Activated gamma-delta T cell treated with anti-CD3 and anti-CD28 coated beads, Interleukin-2, amount 50 U/mL, for 16 hours (primary cell): ENCODE measurements around the gene MMUT.
"Not testable (repeated sequence)": the region's sequence is repeated elsewhere in the genome, so short reads cannot be mapped to it uniquely, and the experiment has no call there.

Experiments
- DNase-seq: peaks from one replicate; pipeline ENCODE4 v3.0.0-alpha.2; 2020; ENCODE audit warnings: low read depth

MMUT gene

DNA sequence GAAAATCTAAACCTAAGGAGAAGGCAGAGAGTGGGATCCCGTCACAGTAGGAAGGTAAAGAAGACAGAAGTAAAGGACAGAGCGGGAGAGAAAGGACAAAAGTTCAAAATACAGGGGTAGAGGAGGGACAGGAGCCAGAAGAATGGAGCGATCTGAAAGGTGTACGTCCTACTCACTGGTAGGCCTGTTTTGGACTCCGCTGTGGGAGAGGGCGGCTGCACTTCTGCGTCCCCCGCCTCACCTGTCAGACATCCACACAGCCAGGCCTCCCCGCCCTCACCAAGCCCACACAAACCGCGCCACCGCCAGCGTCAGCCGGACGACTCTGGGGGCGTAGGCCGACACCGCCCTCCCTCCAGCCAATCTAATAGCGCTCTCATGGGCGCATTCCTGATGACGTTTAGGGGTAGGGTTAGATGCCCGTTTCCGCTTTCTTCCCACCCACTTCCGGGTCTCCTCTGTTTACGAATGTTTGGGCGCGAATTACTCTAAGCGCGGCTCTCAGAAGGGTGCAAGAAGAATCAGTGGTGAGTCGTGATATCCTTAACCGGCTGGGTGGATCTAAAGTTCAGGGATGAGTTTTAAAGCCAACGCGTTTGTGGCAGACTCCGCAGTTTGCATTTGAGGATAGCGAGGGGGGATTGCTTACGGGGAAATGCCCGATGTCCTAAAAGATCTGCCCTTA lies at the start of gene MMUT, which contains the start of gene CENPQ:
Gene MMUT, minus strand, starts transcription at position 327 of the 685 bp plus-strand sequence. CDS start 3,787 bp downstream, outside the sequence.
Gene CENPQ, plus strand, starts transcription at position 444 of the 685 bp plus-strand sequence. CDS start 6,807 bp downstream, outside the sequence.
- DNase-seq = peak; percentile 81

DNA sequence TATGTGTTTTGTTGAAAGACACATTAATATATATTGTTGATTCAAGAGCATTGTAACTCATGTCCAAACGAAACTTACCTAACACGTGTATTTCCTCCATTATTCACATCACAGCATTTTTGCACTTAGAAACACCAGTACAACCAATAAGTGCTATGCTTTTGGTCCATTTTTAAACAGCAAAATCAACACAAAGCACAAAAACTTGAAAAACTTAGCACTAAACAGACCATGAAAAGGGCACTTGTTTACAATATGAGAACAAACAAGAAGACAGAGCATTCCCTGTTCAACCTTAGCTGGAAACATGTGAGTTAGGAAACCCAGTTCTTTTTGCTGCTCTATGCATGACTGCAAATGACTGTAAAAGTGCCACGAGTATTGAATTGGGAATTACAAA lies 46.3 kb upstream of the MMUT start:
- no peak for DNase-seq

DNA sequence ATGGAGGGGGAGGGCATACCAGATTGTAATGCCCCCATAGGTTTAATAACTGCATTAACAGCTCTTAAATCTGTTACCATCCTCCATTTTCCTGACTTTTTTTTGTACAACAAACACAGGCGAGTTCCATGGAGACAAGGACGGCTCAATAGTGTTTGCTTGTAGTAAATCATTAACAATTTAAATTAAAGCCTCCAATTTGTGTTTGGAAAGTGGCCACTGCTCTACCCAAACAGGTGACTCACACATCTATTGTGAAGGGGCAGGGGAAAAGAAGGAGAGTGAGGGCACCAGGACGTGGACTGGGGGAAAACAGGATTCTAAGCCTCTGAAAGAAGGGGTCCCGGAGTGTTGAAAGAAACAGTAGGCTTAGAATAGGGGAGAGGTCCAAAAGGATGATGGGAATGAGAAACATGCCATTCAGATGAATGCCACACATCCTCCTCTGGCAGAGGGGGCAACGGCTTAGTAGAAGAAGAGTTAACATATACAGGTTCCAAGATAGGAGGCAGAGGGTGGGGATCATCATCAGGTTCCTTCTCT lies 43.6 kb upstream of the MMUT start:
- DNase-seq = no peak

DNA sequence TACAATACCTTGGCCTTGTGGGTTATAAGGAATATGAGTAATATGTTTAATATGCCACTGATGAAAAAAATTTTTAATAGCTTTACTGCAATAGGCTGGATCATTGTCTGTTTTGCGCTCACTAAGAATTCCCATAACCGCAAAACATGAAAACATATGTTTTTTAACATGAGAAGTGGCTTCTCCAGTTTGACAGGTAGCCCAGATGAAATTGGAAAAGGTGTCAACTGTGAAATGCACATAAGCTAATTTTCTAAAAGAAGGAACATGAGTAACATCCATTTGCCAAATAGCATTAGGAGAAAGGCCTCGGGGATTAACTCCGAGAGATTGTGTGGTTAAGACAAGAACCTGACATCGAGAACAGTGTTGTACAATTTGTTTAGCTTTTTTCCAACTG lies 41.6 kb upstream of the MMUT start:
- no peak for DNase-seq

DNA sequence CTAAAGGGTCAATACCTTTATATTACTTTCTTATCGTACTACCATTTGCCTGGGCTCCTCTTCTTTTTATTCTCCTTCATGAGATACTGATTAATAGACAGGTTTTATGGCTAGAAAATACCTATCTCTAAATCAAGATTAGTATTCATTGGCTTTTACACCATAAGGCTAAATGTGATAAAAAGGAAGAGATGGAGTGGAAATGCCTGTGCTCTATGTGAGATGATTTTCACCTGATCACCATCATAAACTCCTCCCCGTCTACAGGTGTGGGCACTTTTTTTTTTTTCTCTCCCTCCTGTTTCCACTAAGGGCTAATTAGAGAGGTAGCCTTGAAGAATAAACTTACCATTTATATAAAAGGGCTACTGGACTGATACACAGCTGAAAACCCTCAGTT lies 36.6 kb upstream of the MMUT start, which contains the start of gene GLYATL3:
Gene GLYATL3, plus strand, starts transcription at position 301 of the 400 bp plus-strand sequence. CDS start 12,068 bp downstream, outside the sequence.
- DNase-seq = no peak

DNA sequence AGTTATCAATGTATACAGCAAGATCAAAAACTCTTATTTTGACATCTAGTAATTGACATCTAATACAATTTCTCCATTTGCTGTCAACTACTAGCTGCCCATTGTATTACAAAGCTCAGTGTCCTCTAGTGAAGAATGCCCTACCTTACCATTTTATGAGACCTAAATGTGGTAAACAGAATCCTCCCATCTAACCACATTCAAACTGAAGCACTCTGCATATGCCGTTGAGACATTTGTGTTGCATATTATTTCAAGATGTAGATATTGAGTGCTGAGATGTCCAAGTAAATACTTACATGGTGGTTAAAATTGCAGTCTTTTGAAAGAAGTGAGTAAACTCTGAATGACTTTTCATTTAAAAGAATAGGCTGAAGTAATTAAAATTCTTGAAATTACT lies 36.1 kb upstream of the MMUT start:
- no peak for DNase-seq

DNA sequence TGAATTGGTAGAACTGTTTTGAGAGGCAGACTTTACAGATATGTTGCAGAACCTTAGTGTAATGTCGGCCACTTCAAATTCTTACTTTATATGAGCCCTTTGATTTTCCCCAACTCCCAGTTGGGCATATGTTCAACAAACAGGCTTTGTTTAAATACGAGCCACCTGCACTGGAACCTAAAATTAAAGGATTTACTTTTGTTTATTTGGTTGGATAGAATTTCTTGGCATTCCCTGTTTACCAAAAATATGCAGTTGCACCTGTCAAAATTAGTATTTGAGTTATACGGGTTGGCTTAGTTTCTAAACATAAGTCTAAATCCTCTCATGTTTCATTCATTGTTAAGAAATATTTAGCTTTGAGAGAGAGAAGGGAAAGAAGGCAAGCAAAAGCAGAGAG lies 34.3 kb upstream of the MMUT start:
- no peak for DNase-seq

DNA sequence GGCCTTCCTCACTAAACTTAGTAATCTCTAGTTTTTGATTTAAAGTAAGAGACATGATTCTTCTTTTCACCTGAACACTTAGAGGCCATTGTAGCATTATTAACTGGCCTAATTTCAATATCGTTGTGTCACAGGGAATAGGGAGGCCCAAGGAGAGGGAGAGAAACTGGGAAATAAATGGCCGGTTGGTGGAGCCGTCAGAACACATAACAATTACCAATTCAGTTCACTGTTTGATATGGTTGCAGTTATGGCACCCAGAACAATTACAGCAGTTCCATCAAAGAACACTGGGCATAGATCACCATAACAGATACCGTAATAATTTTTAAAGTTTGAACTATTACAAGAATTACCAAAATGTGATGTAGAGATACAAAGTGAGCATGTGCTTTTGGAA lies 27.6 kb upstream of the MMUT start:
- DNase-seq = no peak

DNA sequence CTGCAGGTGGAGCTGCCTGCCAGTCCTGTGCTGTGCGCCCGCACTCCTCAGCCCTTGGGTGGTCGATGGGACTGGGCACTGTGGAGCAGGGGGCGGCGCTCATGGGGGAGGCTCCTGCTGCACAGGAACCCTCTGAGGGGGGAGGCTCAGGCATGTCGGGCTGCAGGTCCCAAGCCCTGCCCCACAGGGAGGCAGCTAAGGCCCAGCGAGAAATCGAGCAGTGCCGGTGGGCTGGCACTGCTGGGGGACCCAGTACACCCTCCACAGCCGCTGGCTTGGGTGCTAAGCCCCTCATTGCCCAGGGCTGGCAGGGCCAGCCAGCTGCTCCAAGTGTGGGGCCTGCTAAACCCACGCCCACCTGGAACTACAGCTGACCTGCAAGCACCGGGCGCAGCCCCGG lies 20.3 kb upstream of the MMUT start:
- not testable (repeated sequence) for DNase-seq

DNA sequence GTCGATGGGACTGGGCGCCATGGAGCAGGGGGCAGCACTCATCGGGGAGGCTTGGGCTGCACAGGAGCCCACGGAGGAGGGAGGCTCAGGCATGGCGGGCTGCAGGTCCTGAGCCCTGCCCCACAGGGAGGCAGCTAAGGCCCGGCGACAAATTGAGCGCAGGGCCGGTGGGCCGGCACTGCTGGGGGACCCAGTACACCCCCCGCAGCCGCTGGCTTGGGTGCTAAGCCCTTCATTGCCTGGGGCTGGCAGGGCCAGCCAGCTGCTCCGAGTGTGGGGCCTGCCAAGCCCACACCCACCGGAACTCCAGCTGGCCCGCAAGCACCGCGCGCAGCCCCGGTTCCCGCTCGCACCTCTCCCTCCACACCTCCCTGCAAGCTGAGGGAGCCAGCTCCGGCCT lies 18.8 kb upstream of the MMUT start:
- DNase-seq = not testable (repeated sequence)

DNA sequence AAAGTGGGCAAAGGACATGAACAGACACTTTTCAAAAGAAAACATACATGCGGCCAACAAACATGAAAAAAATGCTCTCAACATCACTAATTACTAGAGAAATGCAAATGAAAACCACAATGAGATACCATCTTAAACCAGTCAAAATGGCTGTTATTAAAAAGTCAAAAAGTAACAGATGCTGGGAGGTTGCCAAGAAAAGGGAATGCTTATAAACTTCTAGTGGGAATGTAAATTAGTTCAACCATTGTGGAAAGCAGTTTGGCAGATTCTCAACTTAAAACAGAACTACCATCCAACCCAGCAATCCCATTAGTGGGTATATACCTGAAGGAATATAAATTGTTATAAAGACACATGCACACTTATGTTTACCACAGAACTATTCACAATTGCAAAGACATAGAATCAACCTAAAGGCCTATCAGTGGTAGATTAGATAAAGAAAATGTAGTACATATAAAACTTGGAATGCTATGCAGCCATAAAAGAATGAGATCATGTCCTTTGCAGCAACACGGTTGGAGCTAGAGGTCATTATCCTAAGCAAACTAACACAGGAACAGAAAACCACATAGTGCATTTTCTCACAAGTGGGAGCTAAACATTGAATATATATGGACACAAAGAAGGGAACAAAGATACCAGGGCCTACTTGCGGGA lies 16.4 kb upstream of the MMUT start:
- no peak for DNase-seq

DNA sequence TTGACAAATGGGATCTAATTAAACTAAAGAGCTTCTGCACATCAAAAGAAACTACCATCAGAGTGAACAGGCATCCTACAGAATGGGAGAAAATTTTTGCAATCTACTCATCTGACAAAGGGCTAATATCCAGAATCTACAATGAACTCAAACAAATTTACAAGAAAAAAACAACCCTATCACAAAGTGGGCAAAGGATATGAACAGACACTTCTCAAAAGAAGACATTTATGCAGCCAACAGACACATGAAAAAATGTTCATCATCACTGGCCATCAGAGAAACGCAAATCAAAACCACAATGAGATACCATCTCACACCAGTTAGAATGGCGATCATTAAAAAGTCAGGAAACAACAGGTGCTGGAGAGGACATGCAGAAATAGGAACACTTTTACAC lies 13.5 kb upstream of the MMUT start:
- not testable (repeated sequence) for DNase-seq

DNA sequence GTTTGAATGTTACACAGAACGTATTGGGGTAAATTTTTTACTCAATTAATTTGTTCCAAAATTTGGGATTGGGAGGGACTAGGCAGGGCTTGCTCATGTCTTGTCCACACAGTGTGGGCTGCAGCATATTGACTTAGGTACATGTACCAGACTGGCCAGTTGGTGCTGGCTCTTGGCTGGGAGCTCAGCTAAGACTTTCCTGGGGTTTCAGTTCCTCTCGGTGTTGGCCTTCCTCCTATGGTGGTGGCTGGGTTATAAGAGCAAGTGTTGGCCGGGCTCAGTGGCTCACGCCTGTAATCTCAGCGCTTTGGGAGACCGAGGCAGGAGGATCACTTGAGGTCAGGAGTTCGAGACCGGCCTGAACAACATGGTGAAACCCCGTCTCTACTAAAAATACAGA lies 5.0 kb upstream of the MMUT start:
- no peak for DNase-seq

DNA sequence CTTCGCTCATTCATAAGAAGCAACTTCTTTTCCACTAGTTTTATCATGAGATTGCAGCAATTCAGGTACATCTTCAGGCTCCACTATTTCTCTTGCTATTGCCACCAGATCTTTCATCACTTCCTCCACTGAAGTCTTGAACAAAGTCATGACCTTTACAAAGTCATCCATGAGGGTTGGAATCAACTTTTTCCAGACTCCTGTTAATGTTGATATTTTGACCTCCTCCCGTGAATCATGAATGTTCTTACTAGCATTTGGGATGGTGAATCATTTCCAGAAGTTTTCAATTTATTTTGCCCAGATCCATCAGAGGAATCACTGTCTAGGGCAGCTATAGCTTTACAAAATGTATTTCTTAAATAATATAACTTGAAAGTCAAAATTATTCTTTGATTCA lies 1.6 kb upstream of the MMUT start:
- DNase-seq = no peak

DNA sequence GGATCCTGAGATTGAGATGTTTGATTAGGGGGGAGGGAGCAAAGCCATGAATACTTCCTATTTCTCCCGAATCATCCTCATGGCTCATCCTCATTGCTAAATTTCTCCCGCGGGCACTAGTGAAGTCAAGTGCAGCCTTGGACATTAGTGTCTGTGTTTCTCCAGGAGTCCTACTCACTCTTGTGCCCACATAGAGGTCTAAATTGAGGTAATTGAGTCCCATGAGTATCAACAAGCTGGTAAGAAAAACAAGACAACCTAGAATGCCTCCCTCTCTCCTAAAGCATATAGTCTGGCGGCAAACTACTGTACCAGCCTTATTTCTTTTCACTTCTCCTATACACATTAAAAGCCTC lies 537 bp upstream of the MMUT start:
- DNase-seq = no peak

DNA sequence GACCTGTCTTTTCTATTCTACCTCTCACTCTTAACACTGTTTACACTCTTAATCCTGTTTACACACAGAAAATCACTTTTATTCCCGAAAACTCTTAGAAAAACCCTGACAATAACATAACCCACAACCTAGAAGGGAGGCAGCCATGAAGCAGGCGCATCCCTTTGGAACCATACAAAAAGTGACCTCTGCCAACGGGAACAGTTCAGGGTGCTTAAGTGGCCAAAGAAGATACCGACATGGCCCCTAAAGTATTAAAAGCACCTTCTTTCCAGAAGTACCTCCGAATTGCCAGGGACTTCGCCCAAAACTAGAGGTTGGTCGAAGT lies 490 bp downstream of the MMUT start:
- no peak for DNase-seq

DNA sequence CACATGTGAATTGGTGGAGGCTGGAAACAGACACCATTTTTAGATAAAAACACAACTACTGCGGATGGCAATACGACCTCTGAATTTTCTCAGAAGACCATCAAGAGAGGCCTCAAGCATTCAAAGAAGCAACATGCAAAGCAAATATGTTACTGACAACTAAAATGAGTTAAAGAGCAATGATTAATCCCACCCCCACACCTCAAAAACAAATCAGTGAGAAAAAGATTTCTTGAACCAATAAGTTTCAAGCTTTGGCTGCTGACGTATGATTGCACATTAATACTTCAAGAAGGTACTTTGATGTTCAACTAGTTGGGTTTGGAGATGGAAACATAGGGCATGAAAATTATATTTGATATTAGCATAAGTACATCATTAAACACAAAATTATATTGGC lies 982 bp downstream of the MMUT start:
- no peak for DNase-seq

DNA sequence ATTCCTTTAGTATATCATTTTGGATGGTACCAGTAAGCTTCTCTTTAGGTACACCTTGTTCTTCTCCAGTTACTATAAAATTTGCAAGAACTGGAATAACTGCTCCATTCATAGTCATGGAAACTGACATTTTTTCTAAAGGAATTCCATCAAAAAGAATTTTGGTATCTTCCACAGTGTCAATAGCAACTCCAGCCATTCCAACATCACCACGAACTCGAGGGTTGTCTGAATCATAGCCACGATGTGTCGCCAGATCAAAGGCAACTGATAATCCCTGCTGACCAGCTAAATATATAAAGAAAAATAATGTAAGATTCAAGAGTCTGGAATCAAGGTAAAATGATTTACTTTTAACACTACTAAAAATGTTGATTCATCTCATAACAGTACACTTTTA lies 5.3 kb downstream of the MMUT start:
- no peak for DNase-seq

DNA sequence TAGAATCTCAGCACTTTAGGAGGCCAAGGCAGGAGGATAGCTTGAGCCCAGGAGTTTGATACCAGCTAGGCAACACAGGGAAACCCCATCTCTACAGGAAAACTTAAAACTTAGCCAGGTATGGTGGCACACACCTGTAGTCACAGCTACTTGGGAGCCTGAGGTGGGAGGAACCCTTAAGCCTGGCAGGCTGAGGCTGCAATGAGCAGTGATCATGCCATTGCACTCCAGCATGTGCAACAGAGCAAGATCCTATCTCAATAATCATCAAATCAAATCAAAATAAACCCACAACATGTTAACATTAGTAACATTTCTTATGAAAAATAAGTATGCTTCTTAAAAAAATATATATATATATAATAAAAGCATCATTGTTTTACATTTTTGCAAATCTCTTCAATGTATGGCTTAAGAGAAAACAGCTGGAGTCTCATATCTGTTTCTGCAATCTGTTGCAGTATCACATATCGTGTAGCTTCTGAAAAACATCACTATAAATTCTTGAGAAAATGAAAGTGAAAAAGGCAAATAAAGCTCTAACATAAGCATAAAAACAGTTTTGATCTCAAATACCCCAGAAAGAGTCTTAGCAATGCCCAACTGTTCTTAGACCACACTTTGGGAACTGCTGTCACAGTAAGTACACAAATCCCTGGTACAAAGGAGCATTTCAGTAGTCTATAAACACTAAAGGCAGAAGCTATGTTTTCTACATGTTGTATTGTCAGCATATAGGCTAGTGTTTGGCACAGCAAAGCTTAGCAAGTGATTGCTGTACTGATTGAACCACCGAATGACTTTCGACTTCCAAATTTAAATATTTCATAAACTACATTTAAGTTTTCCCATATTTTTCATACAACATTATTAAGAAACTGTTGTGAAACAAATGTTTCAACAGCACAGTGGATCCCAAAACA lies 8.0 kb downstream of the MMUT start:
- DNase-seq = no peak

DNA sequence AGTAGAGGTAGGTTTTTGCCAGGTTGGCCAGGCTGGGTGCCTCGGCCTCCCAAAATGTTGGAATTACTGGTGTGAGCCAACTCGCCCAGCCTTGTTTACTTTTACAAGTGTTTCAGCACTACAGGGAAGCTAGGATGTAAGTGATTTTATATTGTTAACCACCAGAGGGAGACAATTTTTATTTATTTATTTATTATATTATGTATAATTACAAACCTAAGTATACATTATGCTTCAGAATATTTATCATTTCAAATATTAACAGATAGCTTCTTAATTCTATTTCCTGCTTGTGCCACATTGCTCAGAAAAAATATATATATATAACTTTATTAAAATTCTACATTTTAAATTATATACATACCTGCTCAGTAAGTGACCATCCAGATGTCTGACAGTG lies 9.8 kb downstream of the MMUT start:
- no peak for DNase-seq

DNA sequence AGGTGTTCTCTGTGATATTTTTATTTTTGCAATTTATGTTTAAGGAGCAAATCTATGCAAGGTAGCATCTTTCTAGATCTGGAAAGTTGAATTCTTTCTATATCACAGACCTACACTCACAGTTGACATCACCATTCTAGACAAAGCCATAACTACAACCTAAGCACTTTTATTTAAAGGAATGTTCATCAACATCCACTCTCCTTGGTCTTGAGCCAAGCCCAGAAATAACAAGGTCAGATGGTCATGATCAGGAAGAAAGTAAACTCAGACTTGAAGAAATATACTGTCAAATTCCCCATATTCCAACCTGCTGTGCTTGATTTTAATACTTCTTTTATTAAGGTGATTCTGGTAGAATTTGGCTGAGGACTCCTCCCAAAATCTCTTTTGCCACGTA lies 32.2 kb downstream of the MMUT start:
- DNase-seq = no peak

DNA sequence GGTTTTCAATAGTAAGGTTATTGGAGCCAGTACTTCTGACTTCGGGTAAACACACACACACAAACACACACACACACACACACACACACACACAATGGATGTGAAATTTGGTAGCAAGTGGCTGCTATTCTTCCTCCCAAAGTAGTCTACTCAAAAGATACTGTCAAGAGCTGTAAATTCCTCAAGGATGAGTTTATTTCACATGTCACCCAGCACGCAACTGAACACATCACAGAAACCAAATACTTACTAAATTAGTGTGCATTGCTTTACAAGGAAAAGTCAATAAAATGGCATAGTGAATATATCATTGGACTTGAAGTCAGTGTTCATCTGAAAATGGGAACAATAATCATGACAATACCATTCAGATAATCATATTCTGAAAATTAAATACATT lies 32.9 kb downstream of the MMUT start:
- no peak for DNase-seq

DNA sequence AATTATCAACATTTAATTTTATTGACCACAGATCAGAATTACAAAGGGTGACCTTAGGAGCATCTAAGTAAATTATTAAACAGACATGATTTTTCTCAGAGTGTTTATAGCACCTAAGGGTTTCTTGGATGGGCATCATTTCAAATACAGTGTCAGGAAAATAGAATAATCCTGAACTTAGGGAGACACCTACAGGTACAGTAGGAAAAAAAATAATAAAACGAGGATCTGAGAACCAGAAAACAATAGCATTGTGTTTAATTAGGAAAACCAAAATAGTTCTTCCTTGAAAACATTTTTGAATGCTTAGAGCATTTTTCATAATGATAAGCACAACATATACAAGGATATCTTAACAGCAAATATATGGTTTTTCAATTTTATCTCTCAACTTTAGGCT lies 39.2 kb downstream of the MMUT start:
- no peak for DNase-seq
